ENCODE results near the gene MCTP1. TPM values are rescaled to one million over a fixed set of nuclear protein-coding genes. Genes with fewer than 3 reads are reported as not detected.

The MCTP1 gene
- total RNA-seq, 2 donors from 2014 or later, result 22.1 to 256 TPM

DNA sequence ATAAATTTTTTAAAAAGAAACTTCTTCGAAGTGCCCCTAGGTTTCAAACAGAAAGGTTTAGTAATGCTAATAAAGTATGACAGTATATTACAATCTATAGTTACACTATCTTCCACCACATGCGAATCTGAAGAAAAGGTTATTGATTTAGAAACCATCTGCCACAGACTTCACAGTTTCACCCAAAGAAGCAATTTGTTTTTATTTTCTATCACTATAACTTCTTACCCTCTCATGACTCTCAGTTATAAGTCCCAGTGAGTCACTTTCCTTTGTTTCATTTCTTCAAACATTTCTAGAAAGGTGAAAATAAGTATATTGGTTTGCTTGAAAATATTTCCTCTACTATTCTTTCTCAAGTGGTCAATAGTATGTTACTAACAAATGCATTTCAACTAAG, 93.6 kb downstream of the MCTP1 start:
- H3K9me3 ChIP-seq, result no peaks in the 10 kb centered on the region
- DNase-seq (ENCODE audit: low spot score) (no peak), ATAC-seq (ENCODE audit: insufficient number of reproducible peaks, low FRiP score, low read depth) (no peak)
- no peaks in the 10 kb centered on the region for H3K36me3 ChIP-seq
- no peak overlapping the region for H3K27ac ChIP-seq
- H3K4me3 ChIP-seq, result no peak overlapping the region
- H3K27me3 ChIP-seq (replicated peaks; ENCODE audit: insufficient read depth), result no peaks in the 10 kb centered on the region
- TF ChIP-seq, protein P1, sequence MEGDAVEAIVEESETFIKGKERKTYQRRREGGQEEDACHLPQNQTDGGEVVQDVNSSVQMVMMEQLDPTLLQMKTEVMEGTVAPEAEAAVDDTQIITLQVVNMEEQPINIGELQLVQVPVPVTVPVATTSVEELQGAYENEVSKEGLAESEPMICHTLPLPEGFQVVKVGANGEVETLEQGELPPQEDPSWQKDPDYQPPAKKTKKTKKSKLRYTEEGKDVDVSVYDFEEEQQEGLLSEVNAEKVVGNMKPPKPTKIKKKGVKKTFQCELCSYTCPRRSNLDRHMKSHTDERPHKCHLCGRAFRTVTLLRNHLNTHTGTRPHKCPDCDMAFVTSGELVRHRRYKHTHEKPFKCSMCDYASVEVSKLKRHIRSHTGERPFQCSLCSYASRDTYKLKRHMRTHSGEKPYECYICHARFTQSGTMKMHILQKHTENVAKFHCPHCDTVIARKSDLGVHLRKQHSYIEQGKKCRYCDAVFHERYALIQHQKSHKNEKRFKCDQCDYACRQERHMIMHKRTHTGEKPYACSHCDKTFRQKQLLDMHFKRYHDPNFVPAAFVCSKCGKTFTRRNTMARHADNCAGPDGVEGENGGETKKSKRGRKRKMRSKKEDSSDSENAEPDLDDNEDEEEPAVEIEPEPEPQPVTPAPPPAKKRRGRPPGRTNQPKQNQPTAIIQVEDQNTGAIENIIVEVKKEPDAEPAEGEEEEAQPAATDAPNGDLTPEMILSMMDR (IDR thresholded peaks at IDR 0.05), result no peak
- no peaks in the 10 kb centered on the region for H3K4me1 ChIP-seq (ENCODE audit: control insufficient read depth in 1 of 2, low read depth in 2 of 2)

DNA sequence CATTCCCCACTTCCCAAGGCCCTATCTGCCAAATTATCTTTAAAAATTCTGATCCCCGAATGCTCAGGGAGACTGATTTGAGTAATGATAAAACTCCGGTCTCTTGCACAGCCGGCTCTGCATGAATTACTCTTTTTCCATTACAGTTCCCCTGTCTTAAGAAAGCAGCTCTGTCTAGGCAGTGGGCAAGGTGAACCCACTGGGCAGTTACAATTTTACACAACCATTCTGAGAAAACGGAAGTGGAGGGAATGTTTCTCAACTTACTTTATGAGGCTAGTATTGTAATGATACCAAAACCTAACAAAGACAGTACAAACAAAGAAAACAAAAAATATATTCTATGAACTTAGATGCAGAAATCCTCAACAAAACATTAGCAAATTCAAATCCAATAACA, 100.0 kb downstream of the MCTP1 start:
- H3K27ac ChIP-seq, result no peak overlapping the region

DNA sequence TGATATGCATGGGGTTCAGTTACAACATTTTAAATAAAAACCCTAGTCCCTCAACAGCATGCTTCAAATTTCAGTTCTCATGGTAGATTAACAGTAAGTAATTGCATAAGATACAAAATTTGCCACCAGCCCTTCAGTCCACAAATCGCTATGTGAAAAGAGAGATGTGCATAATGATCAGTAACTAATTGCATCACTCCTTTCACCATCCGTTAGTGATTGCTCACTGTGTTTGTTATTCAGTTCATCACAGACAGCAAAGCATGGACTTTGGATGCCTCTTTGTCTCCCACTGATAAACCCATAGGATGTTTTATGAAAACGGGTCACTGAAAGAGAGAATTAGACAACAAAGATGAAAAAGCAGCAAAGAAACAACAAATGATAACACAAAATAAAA, 103.2 kb downstream of the MCTP1 start:
- H3K4me1 ChIP-seq (ENCODE audit: control insufficient read depth in 1 of 2, low read depth in 2 of 2), result no peaks in the 10 kb centered on the region
- H3K27ac ChIP-seq, result no peak overlapping the region
- H3K4me3 ChIP-seq, result no peak overlapping the region
- H3K9me3 ChIP-seq, result no peaks in the 10 kb centered on the region
- TF ChIP-seq, protein P1 (IDR thresholded peaks at IDR 0.05), result no peak
- no peaks in the 10 kb centered on the region for H3K27me3 ChIP-seq (replicated peaks; ENCODE audit: insufficient read depth)
- DNase-seq (ENCODE audit: low spot score) (no peak), ATAC-seq (ENCODE audit: insufficient number of reproducible peaks, low FRiP score, low read depth) (no peak)
- no peaks in the 10 kb centered on the region for H3K36me3 ChIP-seq

More for the DNA sequence above, 100.0 kb downstream of the MCTP1 start:
- no peaks in the 10 kb centered on the region for H3K9me3 ChIP-seq
- no peak for ATAC-seq (ENCODE audit: insufficient number of reproducible peaks, low FRiP score, low read depth)
- H3K27me3 ChIP-seq (replicated peaks; ENCODE audit: insufficient read depth), result no peaks in the 10 kb centered on the region
- H3K36me3 ChIP-seq, result no peaks in the 10 kb centered on the region
- TF ChIP-seq, protein P1 (IDR thresholded peaks at IDR 0.05), result no peak
- H3K4me1 ChIP-seq (ENCODE audit: control insufficient read depth in 1 of 2, low read depth in 2 of 2), result no peaks in the 10 kb centered on the region
- H3K4me3 ChIP-seq, result no peak overlapping the region
- no peak for DNase-seq (ENCODE audit: low spot score)

DNA sequence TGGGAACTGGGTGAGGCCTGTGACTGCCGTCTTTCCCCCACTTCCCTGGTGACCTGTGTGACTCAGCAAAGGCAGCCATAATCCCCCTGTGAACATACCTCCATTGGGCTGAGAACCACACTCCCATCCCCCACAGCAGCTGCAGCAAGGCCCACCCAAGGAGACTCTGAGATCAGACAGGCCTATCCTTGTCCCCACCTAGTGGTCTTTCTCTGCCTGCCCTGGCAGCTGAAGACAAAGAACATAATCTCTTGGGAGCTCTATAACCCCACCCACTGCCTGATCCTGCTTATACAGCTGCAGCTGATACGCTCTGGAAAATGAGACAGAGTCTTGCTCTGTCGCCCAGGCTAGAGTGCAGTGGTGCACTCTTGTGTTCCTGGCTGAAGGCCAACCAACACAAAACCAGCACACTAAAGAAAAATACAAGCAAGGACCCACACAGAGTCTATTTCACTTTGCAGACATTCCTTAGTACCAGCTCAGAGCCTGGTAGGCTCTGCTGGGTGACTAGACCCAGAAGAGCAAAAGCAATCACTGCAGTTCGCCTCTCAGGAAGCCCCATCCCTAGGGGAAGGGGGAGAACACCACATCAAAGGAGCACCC, 106.7 kb downstream of the MCTP1 start:
- ATAC-seq (ENCODE audit: insufficient number of reproducible peaks, low FRiP score, low read depth) (no peak), DNase-seq (ENCODE audit: low spot score) (no peak)
- H3K36me3 ChIP-seq, result no peaks in the 10 kb centered on the region

DNA sequence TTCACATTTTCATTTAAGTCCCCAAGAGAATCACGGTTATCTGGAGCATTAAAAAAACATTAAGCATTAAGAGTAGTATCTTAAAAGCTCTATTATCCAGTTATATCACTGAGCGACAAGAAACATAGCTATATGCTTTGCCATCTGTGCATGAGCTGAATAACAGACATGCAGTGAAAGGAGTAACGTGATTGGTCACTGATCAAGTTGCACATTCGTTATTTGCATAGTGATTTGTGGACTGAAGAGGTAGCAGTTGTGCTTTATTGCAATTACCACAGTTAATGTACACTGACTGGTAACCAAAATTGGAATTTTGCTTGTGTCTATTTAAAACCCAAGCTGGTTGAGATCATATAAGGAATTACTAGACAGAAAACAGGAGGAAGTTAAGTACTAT, 107.4 kb downstream of the MCTP1 start:
- H3K9me3 ChIP-seq, result no peaks in the 10 kb centered on the region
- DNase-seq (ENCODE audit: low spot score), result no peak
- no peak for ATAC-seq (ENCODE audit: insufficient number of reproducible peaks, low FRiP score, low read depth)
- no peak overlapping the region for H3K4me3 ChIP-seq
- no peaks in the 10 kb centered on the region for H3K4me1 ChIP-seq (ENCODE audit: control insufficient read depth in 1 of 2, low read depth in 2 of 2)
- no peak overlapping the region for H3K27ac ChIP-seq
- no peaks in the 10 kb centered on the region for H3K27me3 ChIP-seq (replicated peaks; ENCODE audit: insufficient read depth)
- H3K36me3 ChIP-seq, result no peaks in the 10 kb centered on the region
- TF ChIP-seq, protein P1 (IDR thresholded peaks at IDR 0.05), result no peak

More for the DNA sequence above, 106.7 kb downstream of the MCTP1 start:
- no peaks in the 10 kb centered on the region for H3K27me3 ChIP-seq (replicated peaks; ENCODE audit: insufficient read depth)
- H3K4me1 ChIP-seq (ENCODE audit: control insufficient read depth in 1 of 2, low read depth in 2 of 2), result no peaks in the 10 kb centered on the region
- TF ChIP-seq, protein P1 (IDR thresholded peaks at IDR 0.05), result no peak
- H3K4me3 ChIP-seq, result no peak overlapping the region
- H3K9me3 ChIP-seq, result no peaks in the 10 kb centered on the region
- H3K27ac ChIP-seq, result no peak overlapping the region
